ENCODE results near the gene BBS9. TPM values are rescaled to one million over a fixed set of nuclear protein-coding genes. Genes with fewer than 3 reads are reported as not detected.

BBS9 gene
- total and polyA plus RNA-seq, 2 donors (not counting 1 experiment from before 2014, with no cell fraction given), result 8.4 to 45.2 TPM

GRCh38 chr7:33589911-33590310, 460.5 kb downstream of the BBS9 start:
- WGBS (ENCODE audit: insufficient coverage), result 100% methylated on average over 2 of the region's 2 CpGs
- H3K79me2 ChIP-seq (ENCODE audit: control insufficient read depth, insufficient read depth, low read length), result no peaks in the 10 kb centered on the region
- no peak for TF ChIP-seq CTCF (IDR thresholded peaks at IDR 0.05)
- TF ChIP-seq EZH2 (IDR thresholded peaks at IDR 0.05; ENCODE audit: borderline replicate concordance, insufficient read depth, low read depth, low read length, poor library complexity, severe bottlenecking), result no peak
- intact Hi-C loops (cut with micrococcal nuclease), result no loop called here
- DNase-seq, result no peak
- H3K9me3 ChIP-seq (ENCODE audit: control extremely low read depth in 1 of 3, control insufficient read depth in 2 of 3, insufficient read depth in 1 of 3, low read length in 2 of 3), result no peaks in the 10 kb centered on the region
- no peak overlapping the region for H3K4me2 ChIP-seq (replicated peaks; ENCODE audit: low read depth, low read length, poor library complexity, severe bottlenecking)
- ChIA-PET CTCF (interaction anchor here (0.6 kb wide), 1 partner anchor 89 kb away, joined by 3 read pairs; no protein-coding TSS in a partner anchor), POLR2A (no interaction called here)
- no peak overlapping the region for H3K27ac Mint-ChIP-seq
- peaks cover 4 to 9% of the 10 kb centered on the region in 2 donors for H3K4me1 ChIP-seq (ENCODE audit: control insufficient read depth in 2 of 2, insufficient read depth in 2 of 2, low read length in 2 of 2)
- no peak overlapping the region for H3K27ac ChIP-seq (ENCODE audit: low read length in 2 of 2)
- H3K4me1 Mint-ChIP-seq, result peaks cover 10% of the 10 kb centered on the region
- no peaks in the 10 kb centered on the region for H3K27me3 ChIP-seq (replicated peaks in 1 of 4; ENCODE audit: control extremely low read depth in 1 of 4, control insufficient read depth in 3 of 4, insufficient read depth in 4 of 4, low read length in 3 of 4)
- no peaks in the 10 kb centered on the region for H4K20me1 ChIP-seq (ENCODE audit: control insufficient read depth, insufficient read depth, low read length, poor library complexity, severe bottlenecking)
- no peak overlapping the region for H3K4me3 Mint-ChIP-seq
- no peaks in the 10 kb centered on the region for H3K9me3 Mint-ChIP-seq (ENCODE audit: insufficient read depth)
- no peak overlapping the region for H3K9ac ChIP-seq (ENCODE audit: low read length)
- no peaks in the 10 kb centered on the region for H3K36me3 ChIP-seq (replicated peaks in 1 of 2; ENCODE audit: control extremely low read depth in 1 of 2, control insufficient read depth in 1 of 2, extremely low read depth in 1 of 2, insufficient read depth in 2 of 2, low read length in 1 of 2)
- no peak overlapping the region for H3K4me3 ChIP-seq (ENCODE audit: control extremely low read depth in 1 of 5, extremely low read depth in 1 of 5, insufficient read depth in 1 of 5, low read depth in 2 of 5, low read length in 4 of 5)
- no peak overlapping the region for H2AFZ ChIP-seq (ENCODE audit: insufficient read depth, low read depth, low read length, poor library complexity, severe bottlenecking)
- no peak for ATAC-seq (ENCODE audit: low read depth)
- no peaks in the 10 kb centered on the region for H3K27me3 Mint-ChIP-seq

- Mint-ChIP-seq H3K4me1 (peaks cover 10% of the 10 kb centered on the region), H3K9me3 (ENCODE audit: insufficient read depth) (no peaks in the 10 kb centered on the region), H3K4me3 (no peak overlapping the region), H3K27me3 (no peaks in the 10 kb centered on the region), H3K27ac (no peak overlapping the region)
- H3K4me2 ChIP-seq (replicated peaks; ENCODE audit: low read depth, low read length, poor library complexity, severe bottlenecking), result no peak overlapping the region
- intact Hi-C loops (cut with micrococcal nuclease), result no loop called here
- H2AFZ ChIP-seq (ENCODE audit: insufficient read depth, low read depth, low read length, poor library complexity, severe bottlenecking), result no peak overlapping the region
- H3K9me3 ChIP-seq (ENCODE audit: control extremely low read depth in 1 of 3, control insufficient read depth in 2 of 3, insufficient read depth in 1 of 3, low read length in 2 of 3), result no peaks in the 10 kb centered on the region
- H3K9ac ChIP-seq (ENCODE audit: low read length), result no peak overlapping the region
- no peaks in the 10 kb centered on the region for H3K36me3 ChIP-seq (replicated peaks in 1 of 2; ENCODE audit: control extremely low read depth in 1 of 2, control insufficient read depth in 1 of 2, extremely low read depth in 1 of 2, insufficient read depth in 2 of 2, low read length in 1 of 2)
- no peaks in the 10 kb centered on the region for H3K79me2 ChIP-seq (ENCODE audit: control insufficient read depth, insufficient read depth, low read length)
- ATAC-seq (ENCODE audit: low read depth), result no peak
- no peak overlapping the region for H3K4me3 ChIP-seq (ENCODE audit: control extremely low read depth in 1 of 5, extremely low read depth in 1 of 5, insufficient read depth in 1 of 5, low read depth in 2 of 5, low read length in 4 of 5)
- H4K20me1 ChIP-seq (ENCODE audit: control insufficient read depth, insufficient read depth, low read length, poor library complexity, severe bottlenecking), result no peaks in the 10 kb centered on the region
- ChIA-PET CTCF (no interaction called here), POLR2A (no interaction called here)
- no peaks in the 10 kb centered on the region for H3K27me3 ChIP-seq (replicated peaks in 1 of 4; ENCODE audit: control extremely low read depth in 1 of 4, control insufficient read depth in 3 of 4, insufficient read depth in 4 of 4, low read length in 3 of 4)
- TF ChIP-seq EZH2 (IDR thresholded peaks at IDR 0.05; ENCODE audit: borderline replicate concordance, insufficient read depth, low read depth, low read length, poor library complexity, severe bottlenecking) (no peak), CTCF (IDR thresholded peaks at IDR 0.05) (no peak)
- no peak for DNase-seq
- H3K27ac ChIP-seq (ENCODE audit: low read length in 2 of 2), result no peak overlapping the region
- peaks cover 4 to 9% of the 10 kb centered on the region in 2 donors for H3K4me1 ChIP-seq (ENCODE audit: control insufficient read depth in 2 of 2, insufficient read depth in 2 of 2, low read length in 2 of 2)
Measured at GRCh38 chr7:33590916-33591315, 461.6 kb downstream of the BBS9 start.

Measured in B cell (primary cell).